IMR-90 (cell line): ENCODE measurements around the gene OR6K6. TPM values are rescaled to one million over a fixed set of nuclear protein-coding genes. Genes with fewer than 3 reads are reported as not detected.

Experiments
- ATAC-seq: fragments of 200-7000 bp; cut with Tn5 transposase; 2 replicates; pipeline ENCODE4 v1.9.1; 2020; ENCODE audit warnings: low read depth, mild to moderate bottlenecking, moderate library complexity
- BruUV-seq: library from RNA; stranded (reverse); fragments of 400-500 nt; replicated peaks from 2 replicates; lab custom pipeline; 2021; lab: Mats Ljungman, UMichigan
- CTCF ChIA-PET: fragments of 300-600 bp; formaldehyde crosslinking; extraction: SDS; loops from one replicate; lab custom pipeline; 2021; ENCODE audit warnings: antibody characterized with exemption; lab: Yijun Ruan, JAX
- POLR2A ChIA-PET: fragments of 300-600 bp; sonication (Branson Sonifier 250); formaldehyde crosslinking; loops from one replicate; lab custom pipeline; 2022; ENCODE audit warnings: antibody characterized with exemption; ENCODE audit not compliant: unreplicated experiment; lab: Charles Lee
- DNase-seq: peaks from one replicate; pipeline ENCODE4 v3.0.0; 2013
- H2AFZ ChIP-seq: replicated peaks from 2 replicates; pipeline ENCODE3; 2013; ENCODE audit warnings: low read length, mild to moderate bottlenecking; ENCODE audit not compliant: poor library complexity
- H2AK5ac ChIP-seq: 2 replicates; pipeline ENCODE4 v1.6.1; 2013; ENCODE audit warnings: low read depth, low read length, inconsistent platforms
- H2AK9ac ChIP-seq: replicated peaks from 2 replicates; pipeline ENCODE3; 2013; ENCODE audit warnings: mild to moderate bottlenecking, low read depth, low read length, moderate library complexity; ENCODE audit not compliant: poor library complexity
- H2BK120ac ChIP-seq: 2 replicates; pipeline ENCODE4 v1.6.1; 2013; ENCODE audit warnings: low read depth, low read length, inconsistent platforms
- H2BK15ac ChIP-seq: 3 replicates; pipeline ENCODE4 v1.6.1; 2013; ENCODE audit warnings: low read depth, low read length, inconsistent platforms
- H2BK20ac ChIP-seq: 2 replicates; pipeline ENCODE4 v1.6.1; 2013; ENCODE audit warnings: low read depth, mild to moderate bottlenecking, inconsistent platforms, low read length, moderate library complexity
- H2BK5ac ChIP-seq: 2 replicates; pipeline ENCODE4 v1.6.1; 2013; ENCODE audit warnings: mild to moderate bottlenecking, low read depth, low read length, inconsistent platforms; ENCODE audit not compliant: poor library complexity, severe bottlenecking
- H3K14ac ChIP-seq: replicated peaks from 2 replicates; pipeline ENCODE4 v1.6.1; 2013; ENCODE audit warnings: low read depth, low read length, inconsistent platforms
- H3K18ac ChIP-seq: 2 replicates; pipeline ENCODE4 v1.6.1; 2013; ENCODE audit warnings: low read depth, low read length, control low read depth
- H3K23ac ChIP-seq: 2 replicates; pipeline ENCODE4 v1.6.1; 2013; ENCODE audit warnings: low read depth, low read length, inconsistent platforms
- H3K27ac ChIP-seq: 2 replicates; pipeline ENCODE4 v1.5.1; 2013; ENCODE audit warnings: mild to moderate bottlenecking, control low read depth, low read length; ENCODE audit not compliant: insufficient read depth
- H3K27me3 ChIP-seq: 2 replicates; pipeline ENCODE4 v1.6.1; 2013; ENCODE audit warnings: low read length; ENCODE audit not compliant: control insufficient read depth, insufficient read depth
- H3K36me3 ChIP-seq: 2 replicates; pipeline ENCODE4 v1.6.1; 2013; ENCODE audit warnings: low read length, mixed read lengths; ENCODE audit not compliant: control insufficient read depth, insufficient read depth
- H3K4ac ChIP-seq: 2 replicates; pipeline ENCODE4 v1.6.1; 2013; ENCODE audit warnings: low read depth, low read length, inconsistent platforms
- H3K4me1 ChIP-seq: 2 replicates; pipeline ENCODE4 v1.6.1; 2013; ENCODE audit warnings: low read length, mixed read lengths; ENCODE audit not compliant: control insufficient read depth, insufficient read depth
- H3K4me2 ChIP-seq: 2 replicates; pipeline ENCODE4 v1.6.1; 2013; ENCODE audit warnings: low read depth, mild to moderate bottlenecking, control low read depth, low read length, moderate library complexity
- H3K4me3 ChIP-seq: 2 replicates; pipeline ENCODE4 v1.5.1; 2013; ENCODE audit warnings: low read depth, mild to moderate bottlenecking, control low read depth, low read length, moderate library complexity; ENCODE audit not compliant: insufficient read depth
- H3K56ac ChIP-seq: 2 replicates; pipeline ENCODE4 v1.6.1; 2013; ENCODE audit warnings: low read length, inconsistent platforms; ENCODE audit not compliant: insufficient read depth; ENCODE audit errors: extremely low read depth
- H3K79me1 ChIP-seq, 2 experiments: 2 replicates each; pipeline ENCODE4 v1.6.1; 2013; ENCODE audit warnings: low read length in 2 of 2, inconsistent platforms in 1 of 2, low read depth in 1 of 2
- H3K9ac ChIP-seq: 2 replicates; pipeline ENCODE4 v1.6.1; 2013; ENCODE audit warnings: low read depth, low read length, control low read depth
- H3K9me1 ChIP-seq: 2 replicates; pipeline ENCODE4 v1.6.1; 2013; ENCODE audit warnings: low read length, inconsistent platforms; ENCODE audit not compliant: insufficient read depth
- H3K9me3 ChIP-seq: 2 replicates; pipeline ENCODE4 v1.6.1; 2013; ENCODE audit warnings: low read length; ENCODE audit not compliant: control insufficient read depth, insufficient read depth
- H4K20me1 ChIP-seq: 2 replicates; pipeline ENCODE4 v1.6.1; 2013; ENCODE audit warnings: low read length, inconsistent platforms; ENCODE audit not compliant: insufficient read depth
- H4K5ac ChIP-seq: 2 replicates; pipeline ENCODE4 v1.6.1; 2013; ENCODE audit warnings: mild to moderate bottlenecking, low read depth, low read length, control low read depth
- H4K8ac ChIP-seq, 2 experiments: 2 replicates each; pipeline ENCODE4 v1.6.1; 2013; ENCODE audit warnings: low read depth in 2 of 2, low read length in 2 of 2, control low read depth in 1 of 2, inconsistent platforms in 1 of 2
- H4K91ac ChIP-seq: 2 replicates; pipeline ENCODE4 v1.6.1; 2013; ENCODE audit warnings: low read depth, low read length, inconsistent platforms; ENCODE audit not compliant: insufficient read depth
- BHLHE40 ChIP-seq: fragments of 150-350 bp; IDR thresholded peaks from 2 replicates; pipeline ENCODE4 v1.6.1; 2016; ENCODE audit warnings: mild to moderate bottlenecking, low read depth, low read length
- CEBPB ChIP-seq: IDR thresholded peaks from 2 replicates; pipeline ENCODE4 v1.6.1; 2012; ENCODE audit warnings: low read depth, low read length, improper control_type of control experiment
- CHD1 ChIP-seq: IDR thresholded peaks from 2 replicates; pipeline ENCODE4 v1.6.1; 2012; ENCODE audit warnings: low read depth, low read length, improper control_type of control experiment
- ELK1 ChIP-seq: fragments of 150-350 bp; IDR thresholded peaks from 2 replicates; pipeline ENCODE4 v1.6.1; 2016; ENCODE audit warnings: low read depth, mild to moderate bottlenecking, low read length, moderate library complexity, borderline replicate concordance
- FOS ChIP-seq: fragments of 150-350 bp; IDR thresholded peaks from 2 replicates; pipeline ENCODE4 v1.6.1; 2016; ENCODE audit warnings: low read depth, low read length
- MAFK ChIP-seq: IDR thresholded peaks from 2 replicates; pipeline ENCODE4 v1.6.1; 2012; ENCODE audit warnings: low read depth, low read length, improper control_type of control experiment
- MAZ ChIP-seq: IDR thresholded peaks from 2 replicates; pipeline ENCODE4 v1.6.1; 2012; ENCODE audit warnings: low read depth, mild to moderate bottlenecking, low read length, improper control_type of control experiment, moderate library complexity, borderline replicate concordance
- MXI1 ChIP-seq: IDR thresholded peaks from 2 replicates; pipeline ENCODE4 v1.6.1; 2012; ENCODE audit warnings: low read depth, mild to moderate bottlenecking, low read length, moderate library complexity, borderline replicate concordance
- NFE2L2 ChIP-seq: fragments of 150-350 bp; IDR thresholded peaks from 2 replicates; pipeline ENCODE4 v1.6.1; 2016; ENCODE audit warnings: low read depth, mild to moderate bottlenecking, low read length
- POLR2A ChIP-seq: IDR thresholded peaks from 2 replicates; pipeline ENCODE4 v1.6.1; 2012; ENCODE audit warnings: mild to moderate bottlenecking, low read depth, low read length
- RAD21 ChIP-seq: IDR thresholded peaks from 2 replicates; pipeline ENCODE4 v1.6.1; 2012; ENCODE audit warnings: low read length, improper control_type of control experiment
- RCOR1 ChIP-seq: IDR thresholded peaks from 2 replicates; pipeline ENCODE4 v1.6.1; 2012; ENCODE audit warnings: mild to moderate bottlenecking, low read length, improper control_type of control experiment; ENCODE audit not compliant: insufficient replicate concordance
- RFX5 ChIP-seq: IDR thresholded peaks from 2 replicates; pipeline ENCODE4 v1.8.0; 2012; ENCODE audit warnings: low read depth, mild to moderate bottlenecking, low read length, moderate library complexity
- SMC3 ChIP-seq: fragments of 150-350 bp; IDR thresholded peaks from 2 replicates; pipeline ENCODE4 v1.6.1; 2016; ENCODE audit warnings: low read depth, mild to moderate bottlenecking, antibody characterized with exemption, low read length, moderate library complexity
- USF2 ChIP-seq: fragments of 150-350 bp; IDR thresholded peaks from 2 replicates; pipeline ENCODE4 v1.6.1; 2017; ENCODE audit warnings: mild to moderate bottlenecking, antibody characterized with exemption, low read length, low read depth
- WGBS, 2 experiments: methylation state at CpG; one replicate each; pipeline versions ENCODE4 v1.1.5 to v1.1.7; 2013; ENCODE audit warnings: missing lambda C conversion rate in 2 of 2; ENCODE audit not compliant: insufficient read length in 1 of 2; ENCODE audit errors: extremely low coverage in 2 of 2; 5-methylcytosine and 5-hydroxymethylcytosine counted together
- dilution Hi-C: fragments of 300-500 bp; cut with HindIII; formaldehyde crosslinking; loops from one replicate; pipeline ENCODE4 v1.14.3; 2018; ENCODE audit warnings: low sequenced_read_pairs; ENCODE audit not compliant: unreplicated experiment
- in situ Hi-C: fragments of 300-500 bp; cut with MboI; formaldehyde crosslinking; loops from 3 replicates; pipeline ENCODE4 v1.14.3; 2019; ENCODE audit warnings: low sequenced_read_pairs, inconsistent platforms, mixed read lengths
- intact Hi-C: fragments of 100-400 bp; cut with micrococcal nuclease; formaldehyde crosslinking; loops from 2 replicates; pipeline ENCODE4 v1.10.0; 2022
- polyA plus RNA-seq, 3 experiments: library from polyadenylated mRNA; depleted of rRNA; stranded (reverse); fragments of >200 nt; gene quantifications; 2 replicates each; pipeline ENCODE4 v1.2.3, GENCODE V29; 2012; ENCODE audit warnings: low replicate concordance in 1 of 3
- total RNA-seq: library from RNA; depleted of rRNA; stranded (reverse); fragments of >200 nt; gene quantifications from 2 replicates; pipeline ENCODE4 v1.2.3, GENCODE V29; 2012
- TF ChIP-seq, protein P1 (sequence below): conservative IDR thresholded peaks from 2 replicates; pipeline ENCODE4 v1.5.1; 2012; ENCODE audit warnings: mild to moderate bottlenecking, low read depth, low read length, improper control_type of control experiment

The OR6K6 gene
- total and polyA plus RNA-seq, 2 of the 4 experiments (the other 2 are of a cell fraction): not detected

GRCh38 chr1:158800526-158800925 is 46.0 kb downstream of the OR6K6 start:
- DNase-seq (no peak), ATAC-seq (no peak)
- H3K4me3 ChIP-seq: no peak overlapping the region
- H3K79me1 ChIP-seq: no peaks in the 10 kb centered on the region
- no peaks in the 10 kb centered on the region for H3K36me3 ChIP-seq
- H3K23ac ChIP-seq: no peak overlapping the region
- no peaks in the 10 kb centered on the region for H3K9me3 ChIP-seq
- no peak overlapping the region for H3K27ac ChIP-seq
- H3K56ac ChIP-seq: no peak overlapping the region
- no peak overlapping the region for H3K9ac ChIP-seq
- no peak overlapping the region for H3K4ac ChIP-seq
- H3K4me1 ChIP-seq: no peaks in the 10 kb centered on the region
- H3K27me3 ChIP-seq: no peaks in the 10 kb centered on the region
- intact Hi-C loops (no loop called here), in situ Hi-C loops (no loop called here), dilution Hi-C loops (no loop called here)
- no peak overlapping the region for H2BK15ac ChIP-seq
- no peaks in the 10 kb centered on the region for H4K20me1 ChIP-seq
- no peak overlapping the region for H2AK9ac ChIP-seq
- H4K8ac ChIP-seq: no peak overlapping the region
- CTCF ChIA-PET: no interaction called here
- H2AFZ ChIP-seq: no peak overlapping the region
- no peak overlapping the region for H2BK20ac ChIP-seq
- no peak overlapping the region for H4K5ac ChIP-seq
- no peak overlapping the region for H2BK5ac ChIP-seq
- H3K18ac ChIP-seq: no peak overlapping the region
- POLR2A ChIA-PET: no interaction called here
- no peak overlapping the region for H3K14ac ChIP-seq
- no peak overlapping the region for H3K4me2 ChIP-seq
- no TSS peak for BruUV-seq
- no peak for TF ChIP-seq RCOR1
- TF ChIP-seq ELK1: no peak
- no peak for TF ChIP-seq CEBPB
- no peak for TF ChIP-seq CHD1
- no peak for TF ChIP-seq USF2
- TF ChIP-seq RAD21: no peak
- no peak for TF ChIP-seq SMC3
- TF ChIP-seq, protein P1, sequence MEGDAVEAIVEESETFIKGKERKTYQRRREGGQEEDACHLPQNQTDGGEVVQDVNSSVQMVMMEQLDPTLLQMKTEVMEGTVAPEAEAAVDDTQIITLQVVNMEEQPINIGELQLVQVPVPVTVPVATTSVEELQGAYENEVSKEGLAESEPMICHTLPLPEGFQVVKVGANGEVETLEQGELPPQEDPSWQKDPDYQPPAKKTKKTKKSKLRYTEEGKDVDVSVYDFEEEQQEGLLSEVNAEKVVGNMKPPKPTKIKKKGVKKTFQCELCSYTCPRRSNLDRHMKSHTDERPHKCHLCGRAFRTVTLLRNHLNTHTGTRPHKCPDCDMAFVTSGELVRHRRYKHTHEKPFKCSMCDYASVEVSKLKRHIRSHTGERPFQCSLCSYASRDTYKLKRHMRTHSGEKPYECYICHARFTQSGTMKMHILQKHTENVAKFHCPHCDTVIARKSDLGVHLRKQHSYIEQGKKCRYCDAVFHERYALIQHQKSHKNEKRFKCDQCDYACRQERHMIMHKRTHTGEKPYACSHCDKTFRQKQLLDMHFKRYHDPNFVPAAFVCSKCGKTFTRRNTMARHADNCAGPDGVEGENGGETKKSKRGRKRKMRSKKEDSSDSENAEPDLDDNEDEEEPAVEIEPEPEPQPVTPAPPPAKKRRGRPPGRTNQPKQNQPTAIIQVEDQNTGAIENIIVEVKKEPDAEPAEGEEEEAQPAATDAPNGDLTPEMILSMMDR: no peak
- no peak for TF ChIP-seq FOS
- no peak for TF ChIP-seq MXI1
- no peak for TF ChIP-seq BHLHE40
- TF ChIP-seq POLR2A: no peak
- no peak for TF ChIP-seq MAZ
- no peak for TF ChIP-seq NFE2L2
- no peak for TF ChIP-seq MAFK
- TF ChIP-seq RFX5: no peak
- no peak overlapping the region for H2AK5ac ChIP-seq
- H3K9me1 ChIP-seq: no peaks in the 10 kb centered on the region
- H4K91ac ChIP-seq: no peak overlapping the region
- no peak overlapping the region for H2BK120ac ChIP-seq
- WGBS, 2 experiments: no CpG with 5 or more reads among the region's 2 CpGs
